ENCODE data around the gene TIGD1. TPM values are rescaled to one million over a fixed set of nuclear protein-coding genes. Genes with fewer than 3 reads are reported as not detected.

Gene TIGD1
- total RNA-seq, 2 donors from 2014 or later: 3.6 to 4.2 TPM

DNA sequence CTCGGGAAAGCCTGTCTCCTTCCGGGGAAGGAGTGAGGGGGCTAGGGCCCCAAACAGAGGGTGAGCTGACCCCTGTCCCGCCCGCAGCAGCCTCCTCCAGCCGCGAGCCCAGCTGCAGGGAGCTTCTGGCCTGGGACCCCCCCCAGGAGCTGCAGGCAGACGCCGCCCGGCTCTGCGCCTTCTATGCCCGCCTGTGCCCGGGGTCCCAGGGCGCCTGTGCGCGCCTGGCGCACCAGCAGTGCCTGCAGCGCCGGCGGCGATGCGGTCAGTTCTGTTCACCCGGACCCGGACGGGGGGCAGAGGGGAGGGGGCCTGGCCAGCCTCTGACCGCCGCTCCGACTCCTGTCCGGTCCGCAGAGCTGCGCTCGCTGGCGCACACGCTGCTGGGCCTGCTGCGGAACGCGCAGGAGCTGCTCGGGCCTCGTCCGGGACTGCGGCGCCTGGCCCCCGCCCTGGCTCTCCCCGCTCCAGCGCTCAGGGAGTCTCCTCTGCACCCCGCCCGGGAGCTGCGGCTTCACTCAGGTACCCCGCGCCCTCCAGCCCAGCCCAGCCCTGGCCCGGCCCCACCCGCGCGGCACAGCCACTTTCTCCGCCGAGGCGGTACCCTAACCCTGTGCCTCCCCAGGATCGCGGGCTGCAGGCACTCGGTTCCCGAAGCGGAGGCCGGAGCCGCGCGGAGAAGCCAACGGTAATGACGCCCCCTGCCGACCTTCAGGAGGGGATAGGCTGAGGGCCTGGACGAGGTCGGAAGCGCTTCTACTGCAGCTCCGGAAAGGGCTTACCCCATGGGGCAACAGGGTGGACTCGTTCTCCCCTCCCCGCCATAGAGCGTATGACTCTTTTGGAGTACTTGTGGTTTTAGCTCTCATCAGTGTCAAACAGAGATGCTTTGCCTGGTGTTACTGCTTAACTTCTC is 26.4 kb downstream of the TIGD1 start:
- TF ChIP-seq CTCF (IDR thresholded peaks at IDR 0.05) (no peak), POLR2A (IDR thresholded peaks at IDR 0.05) (no peak)
- intact Hi-C loops (cut with DNase I): loop anchor here (5.0 to 10.0 kb wide), 2 partner anchors 77 to 619 kb away; no protein-coding TSS in a partner anchor
- peak in 2 of 4 donors; percentile 33 to 50 for DNase-seq
- Histone ChIP-seq H3K27ac (no peak overlapping the region), H3K36me3 (replicated peaks in 1 of 2; ENCODE audit: insufficient read depth in 1 of 2, low read depth in 2 of 2) (no peaks in the 10 kb centered on the region), H3K4me1 (peaks cover 31% of the 10 kb centered on the region), H3K9me3 (no peaks in the 10 kb centered on the region), H3K4me3 (no peak overlapping the region), H3K27me3 (peaks cover 0 to 34% of the 10 kb centered on the region in 2 donors)
- no peak for ATAC-seq
- WGBS, 2 donors: 3% methylated on average over 27 to 72 of the region's 75 CpGs

DNA sequence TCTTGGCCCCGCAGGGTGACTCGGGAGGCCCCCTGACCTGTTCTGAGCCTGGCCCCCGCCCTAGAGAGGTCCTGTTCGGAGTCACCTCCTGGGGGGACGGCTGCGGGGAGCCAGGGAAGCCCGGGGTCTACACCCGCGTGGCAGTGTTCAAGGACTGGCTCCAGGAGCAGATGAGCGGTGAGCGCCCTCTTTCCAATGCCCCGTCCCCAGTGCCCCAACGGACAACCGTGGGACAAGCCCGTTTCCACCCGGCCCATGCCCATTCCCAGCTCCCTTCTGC is 27.0 kb downstream of the TIGD1 start:
- no peak overlapping the region for H3K4me3 ChIP-seq
- ATAC-seq: no peak
- intact Hi-C loops (cut with DNase I): loop anchor here (5.0 to 10.0 kb wide), 2 partner anchors 76 to 619 kb away; no protein-coding TSS in a partner anchor

DNA sequence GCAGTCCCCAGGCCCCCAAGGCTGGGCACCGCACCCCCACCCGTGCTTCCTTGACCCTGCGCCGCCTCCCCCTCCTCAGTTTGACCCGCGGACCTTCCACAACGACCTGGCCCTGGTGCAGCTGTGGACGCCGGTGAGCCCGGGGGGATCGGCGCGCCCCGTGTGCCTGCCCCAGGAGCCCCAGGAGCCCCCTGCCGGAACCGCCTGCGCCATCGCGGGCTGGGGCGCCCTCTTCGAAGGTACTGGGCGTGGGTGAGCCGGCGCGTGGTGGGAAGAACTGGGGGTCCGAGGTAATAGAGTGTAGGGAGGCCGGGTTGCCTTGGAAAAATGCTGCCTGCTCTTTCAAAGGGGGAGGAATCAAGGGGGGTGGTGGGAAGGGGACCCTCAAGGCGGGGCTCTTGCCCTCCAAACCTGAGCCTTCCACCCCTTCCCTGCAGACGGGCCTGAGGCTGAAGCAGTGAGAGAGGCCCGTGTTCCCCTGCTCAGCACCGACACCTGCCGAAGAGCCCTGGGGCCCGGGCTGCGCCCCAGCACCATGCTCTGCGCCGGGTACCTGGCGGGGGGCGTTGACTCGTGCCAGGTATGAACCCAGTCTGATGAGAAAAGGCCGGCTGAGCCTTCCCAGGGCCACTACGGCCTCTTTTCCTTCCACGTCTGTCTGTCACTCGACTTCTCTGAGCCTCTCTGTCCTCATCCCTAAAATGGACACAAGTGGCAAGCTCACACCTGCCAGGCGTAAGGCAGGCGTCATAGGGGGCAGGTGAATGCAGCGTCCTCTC is 27.5 kb downstream of the TIGD1 start:
- 2 to 15% methylated on average over 8 to 46 of the region's 46 CpGs for WGBS, 2 donors
- no peak for DNase-seq
- Histone ChIP-seq H3K27me3 (peaks cover 0 to 34% of the 10 kb centered on the region in 2 donors), H3K27ac (no peak overlapping the region), H3K9me3 (no peaks in the 10 kb centered on the region), H3K4me3 (no peak overlapping the region), H3K4me1 (peaks cover 31% of the 10 kb centered on the region), H3K36me3 (replicated peaks in 1 of 2; ENCODE audit: insufficient read depth in 1 of 2, low read depth in 2 of 2) (no peaks in the 10 kb centered on the region)
- intact Hi-C loops (cut with DNase I): loop anchor here (5.0 to 10.0 kb wide), 2 partner anchors 76 to 618 kb away; no protein-coding TSS in a partner anchor
- TF ChIP-seq POLR2A (IDR thresholded peaks at IDR 0.05) (no peak), CTCF (IDR thresholded peaks at IDR 0.05) (no peak)
- ATAC-seq: no peak

More for the DNA sequence above, 27.0 kb downstream of the TIGD1 start:
- no peak overlapping the region for H3K27ac ChIP-seq
- peaks cover 31% of the 10 kb centered on the region for H3K4me1 ChIP-seq
- H3K27me3 ChIP-seq: peaks cover 0 to 34% of the 10 kb centered on the region in 2 donors
- 10 to 11% methylated on average over 2 to 16 of the region's 16 CpGs for WGBS, 2 donors
- no peak for TF ChIP-seq CTCF (IDR thresholded peaks at IDR 0.05)
- no peak for TF ChIP-seq POLR2A (IDR thresholded peaks at IDR 0.05)
- no peak for DNase-seq
- H3K36me3 ChIP-seq (replicated peaks in 1 of 2; ENCODE audit: insufficient read depth in 1 of 2, low read depth in 2 of 2): no peaks in the 10 kb centered on the region
- no peaks in the 10 kb centered on the region for H3K9me3 ChIP-seq

DNA sequence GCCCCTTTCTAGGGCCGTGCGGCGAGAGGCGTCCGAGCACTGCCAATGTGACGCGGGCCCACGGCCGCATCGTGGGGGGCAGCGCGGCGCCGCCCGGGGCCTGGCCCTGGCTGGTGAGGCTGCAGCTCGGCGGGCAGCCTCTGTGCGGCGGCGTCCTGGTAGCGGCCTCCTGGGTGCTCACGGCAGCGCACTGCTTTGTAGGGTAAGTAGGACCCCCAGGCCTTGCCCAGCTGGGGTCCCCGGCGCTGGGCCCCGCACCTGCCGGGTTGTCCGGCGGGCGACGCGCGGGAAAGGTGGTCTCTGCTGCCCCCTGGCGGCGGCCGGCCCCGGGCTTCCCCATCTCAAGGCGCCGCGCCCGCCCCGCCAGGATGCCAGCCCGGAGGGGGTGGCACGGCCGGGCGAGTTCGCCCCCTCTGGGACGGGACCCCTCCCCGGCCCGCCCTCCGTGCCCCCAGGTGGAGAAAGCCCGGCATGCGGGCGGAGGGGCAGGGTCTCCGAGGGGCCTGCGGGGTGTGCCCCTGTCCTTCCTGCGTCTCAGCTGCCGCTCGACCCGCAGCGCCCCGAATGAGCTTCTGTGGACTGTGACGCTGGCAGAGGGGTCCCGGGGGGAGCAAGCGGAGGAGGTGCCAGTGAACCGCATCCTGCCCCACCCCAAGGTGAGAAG is 28.3 kb downstream of the TIGD1 start:
- peak; percentile 45 to 97 (median 80) for TF ChIP-seq CTCF (IDR thresholded peaks at IDR 0.05)
- no peak for TF ChIP-seq POLR2A (IDR thresholded peaks at IDR 0.05)
- 4 to 5% methylated on average over 18 to 61 of the region's 66 CpGs for WGBS, 2 donors
- no peak overlapping the region for H3K4me3 ChIP-seq

More for the DNA sequence above, 28.3 kb downstream of the TIGD1 start:
- ATAC-seq (peak; percentile 57), DNase-seq (peak; percentile 40 to 73 (median 64))
- H3K9me3 ChIP-seq: no peaks in the 10 kb centered on the region
- H3K27ac ChIP-seq: no peak overlapping the region
- H3K36me3 ChIP-seq (replicated peaks in 1 of 2; ENCODE audit: insufficient read depth in 1 of 2, low read depth in 2 of 2): no peaks in the 10 kb centered on the region
- peaks cover 31% of the 10 kb centered on the region for H3K4me1 ChIP-seq
- intact Hi-C loops (cut with DNase I): loop anchor here (5.0 to 10.0 kb wide), 2 partner anchors 75 to 617 kb away; no protein-coding TSS in a partner anchor
- peaks cover 0 to 34% of the 10 kb centered on the region in 2 donors for H3K27me3 ChIP-seq

Data from body of pancreas (tissue), 4 donors.